CD4-positive, alpha-beta T cell (primary cell): ENCODE results near the gene LRRC75B. TPM values are rescaled to one million over a fixed set of nuclear protein-coding genes. Genes with fewer than 3 reads are reported as not detected.
"Not testable (repeated sequence)": the region's sequence is repeated elsewhere in the genome, so short reads cannot be mapped to it uniquely, and the experiment has no call there.

Experiments
- ATAC-seq: fragments of 200-7000 bp; cut with Tn5 transposase; one replicate; pipeline ENCODE4 v1.10.0; 2022; ENCODE audit warnings: mild to moderate bottlenecking; ENCODE audit not compliant: poor library complexity
- CTCF ChIA-PET: fragments of 350-600 bp; sonication (Branson Sonifier 250); formaldehyde crosslinking; loops from one replicate; lab custom pipeline; 2021; ENCODE audit warnings: antibody characterized with exemption, inconsistent platforms; lab: Charles Lee
- POLR2A ChIA-PET: fragments of 350-600 bp; sonication (Branson Sonifier 250); formaldehyde crosslinking; loops from one replicate; lab custom pipeline; 2021; ENCODE audit warnings: antibody characterized with exemption, inconsistent platforms; lab: Charles Lee
- DNase-seq, 14 experiments: peaks; one replicate each; pipeline ENCODE4 v3.0.0-alpha.2; 2013 to 2020; ENCODE audit warnings: mixed read lengths in 2 of 14
- H3K27ac ChIP-seq, 2 donors: one replicate each; pipeline versions ENCODE4 v1.5.1 to v1.7.0; 2013; ENCODE audit warnings: low read length in 2 of 2, low read depth in 1 of 2, mild to moderate bottlenecking in 1 of 2
- H3K27me3 ChIP-seq, 2 experiments: 1 replicate in 1 of 2; 2 replicates in 1 of 2; pipeline versions ENCODE4 v1.6.1 to v1.7.0; 2013; ENCODE audit warnings: low read length in 2 of 2, control low read depth in 1 of 2, mild to moderate bottlenecking in 1 of 2, moderate library complexity in 1 of 2; ENCODE audit not compliant: insufficient read depth in 2 of 2, control insufficient read depth in 1 of 2
- H3K36me3 ChIP-seq: one replicate; pipeline ENCODE4 v1.6.1; 2013; ENCODE audit warnings: low read length, control low read depth; ENCODE audit not compliant: insufficient read depth
- H3K4me1 ChIP-seq: one replicate; pipeline ENCODE4 v1.6.1; 2013; ENCODE audit warnings: low read length, control low read depth; ENCODE audit not compliant: insufficient read depth
- H3K4me3 ChIP-seq: one replicate; pipeline ENCODE4 v1.5.1; 2013; ENCODE audit warnings: mild to moderate bottlenecking, low read length, moderate library complexity
- H3K9me3 ChIP-seq, 2 experiments: 1 replicate in 1 of 2; 2 replicates in 1 of 2; pipeline versions ENCODE4 v1.6.1 to v1.7.0; 2013; ENCODE audit warnings: low read length in 2 of 2, mild to moderate bottlenecking in 2 of 2, control low read depth in 1 of 2, moderate library complexity in 1 of 2; ENCODE audit not compliant: control insufficient read depth in 1 of 2, insufficient read depth in 1 of 2
- H3K27ac Mint-ChIP-seq: one replicate; pipeline ENCODE4 v1.8.0; 2020; ENCODE audit warnings: mixed read lengths
- H3K27me3 Mint-ChIP-seq: one replicate; pipeline ENCODE4 v1.8.0; 2021; ENCODE audit warnings: mixed read lengths
- H3K36me3 Mint-ChIP-seq: one replicate; pipeline ENCODE4 v1.8.0; 2021; ENCODE audit warnings: low read depth, mixed read lengths
- H3K4me1 Mint-ChIP-seq: one replicate; pipeline ENCODE4 v1.8.0; 2021; ENCODE audit warnings: low read depth, mixed read lengths
- H3K4me3 Mint-ChIP-seq: one replicate; pipeline ENCODE4 v1.8.0; 2020; ENCODE audit warnings: mild to moderate bottlenecking, mixed read lengths
- H3K9me3 Mint-ChIP-seq: one replicate; pipeline ENCODE4 v1.8.0; 2020; ENCODE audit warnings: mixed read lengths
- CTCF ChIP-seq: fragments of 200-600 bp; IDR thresholded peaks from one replicate; pipeline ENCODE4 v1.8.0; 2022; ENCODE audit warnings: antibody characterized with exemption, mild to moderate bottlenecking
- intact Hi-C, 2 experiments: fragments of 100-400 bp; cut with DNase I in 1 of 2; cut with micrococcal nuclease in 1 of 2; formaldehyde crosslinking; loops; one replicate each; pipeline versions ENCODE4 v1.15.1 to v1.9.0; 2023 to 2025; cut with DNase I, micrococcal nuclease
- total RNA-seq, 174 experiments: library from RNA in 2 of 174; stranded (reverse) in 2 of 174; gene quantifications; one replicate each; pipeline ENCODE4 v1.2.3 and lab custom pipeline; 2021 to 2026

Gene LRRC75B
- total RNA-seq, 2 experiments from 2014 or later, result not detected

GRCh38 chr22:24599514-24599913 lies 6.6 kb upstream of the LRRC75B start:
- no peak for ATAC-seq
- Mint-ChIP-seq H3K4me1 (peaks cover 18% of the 10 kb centered on the region), H3K27ac (no peak overlapping the region), H3K9me3 (no peaks in the 10 kb centered on the region), H3K36me3 (no peaks in the 10 kb centered on the region), H3K27me3 (no peaks in the 10 kb centered on the region), H3K4me3 (no peak overlapping the region)
- ChIA-PET CTCF (no interaction called here), POLR2A (no interaction called here)
- Histone ChIP-seq H3K4me1 (peaks cover 14% of the 10 kb centered on the region), H3K36me3 (no peaks in the 10 kb centered on the region), H3K27ac (no peak overlapping the region), H3K9me3 (peaks cover 0 to 3% of the 10 kb centered on the region in 2 experiments), H3K4me3 (no peak overlapping the region), H3K27me3 (no peaks in the 10 kb centered on the region)
- DNase-seq, result peak in 1 of 14 experiments; percentile 9
- intact Hi-C loops, result no loop called here
- TF ChIP-seq CTCF, result no peak

- H3K4me3 Mint-ChIP-seq, H3K36me3 ChIP-seq, DNase-seq, H3K9me3 Mint-ChIP-seq, POLR2A ChIA-PET, intact Hi-C loops, H3K27me3 Mint-ChIP-seq, H3K4me3 ChIP-seq, H3K9me3 ChIP-seq, ATAC-seq, H3K27ac ChIP-seq, H3K27ac Mint-ChIP-seq, H3K27me3 ChIP-seq, H3K36me3 Mint-ChIP-seq, H3K4me1 Mint-ChIP-seq: not testable (repeated sequence)
- CTCF ChIA-PET, result interaction anchor here (0.7 to 1.2 kb wide), 2 partner anchors 93 to 571 kb away, joined by 3 to 4 read pairs; no protein-coding TSS in a partner anchor
- H3K4me1 ChIP-seq, result peaks cover 19% of the 10 kb centered on the region
These were observed 4.2 kb upstream of the LRRC75B start for GRCh38 chr22:24597076-24597475.

- CTCF ChIA-PET, result no interaction called here
- no peak overlapping the region for H3K4me3 Mint-ChIP-seq
- POLR2A ChIA-PET, result no interaction called here
- Histone ChIP-seq H3K9me3 (peaks cover 0 to 4% of the 10 kb centered on the region in 2 experiments), H3K36me3 (no peaks in the 10 kb centered on the region), H3K27me3 (peaks cover 3 to 6% of the 10 kb centered on the region in 2 experiments), H3K4me3 (no peak overlapping the region), H3K4me1 (peaks cover 12% of the 10 kb centered on the region), H3K27ac (no peak overlapping the region)
- no peaks in the 10 kb centered on the region for H3K36me3 Mint-ChIP-seq
- no peak for TF ChIP-seq CTCF
- no peak for ATAC-seq
- intact Hi-C loops, result no loop called here
- H3K27ac Mint-ChIP-seq, result no peak overlapping the region
- peaks cover 6% of the 10 kb centered on the region for H3K27me3 Mint-ChIP-seq
- no peak for DNase-seq
- H3K4me1 Mint-ChIP-seq, result peaks cover 9% of the 10 kb centered on the region
- no peaks in the 10 kb centered on the region for H3K9me3 Mint-ChIP-seq
These were observed 3.0 kb upstream of the LRRC75B start for GRCh38 chr22:24595863-24596262.

- Histone ChIP-seq H3K4me3 (no peak overlapping the region), H3K9me3 (peaks cover 0 to 4% of the 10 kb centered on the region in 2 experiments), H3K27ac (no peak overlapping the region), H3K4me1 (peaks cover 12% of the 10 kb centered on the region), H3K36me3 (no peaks in the 10 kb centered on the region), H3K27me3 (peaks cover 3 to 6% of the 10 kb centered on the region in 2 experiments)
- peaks cover 9% of the 10 kb centered on the region for H3K4me1 Mint-ChIP-seq
- ChIA-PET POLR2A (no interaction called here), CTCF (no interaction called here)
- no peak overlapping the region for H3K4me3 Mint-ChIP-seq
- intact Hi-C loops, result no loop called here
- no peaks in the 10 kb centered on the region for H3K36me3 Mint-ChIP-seq
- ATAC-seq (no peak), DNase-seq (no peak)
- H3K9me3 Mint-ChIP-seq, result no peaks in the 10 kb centered on the region
- peaks cover 6% of the 10 kb centered on the region for H3K27me3 Mint-ChIP-seq
- no peak overlapping the region for H3K27ac Mint-ChIP-seq
- no peak for TF ChIP-seq CTCF
These were observed 2.4 kb upstream of the LRRC75B start for GRCh38 chr22:24595228-24595627.
